ENCODE measurements around the gene ETV7.
"Not testable (repeated sequence)": the region's sequence is repeated elsewhere in the genome, so short reads cannot be mapped to it uniquely, and the experiment has no call there.

Gene ETV7

GRCh38 chr6:36362551-36363370 is 24.7 kb downstream of the ETV7 start:
- no peak for FAIRE-seq

- no peak for FAIRE-seq
These were observed 26.4 kb downstream of the ETV7 start for GRCh38 chr6:36361071-36361470.

GRCh38 chr6:36360241-36361054 is 27.0 kb downstream of the ETV7 start:
- no peak for FAIRE-seq

GRCh38 chr6:36358226-36358915 is 29.1 kb downstream of the ETV7 start:
- FAIRE-seq = no peak

- FAIRE-seq = no peak
These were observed 29.6 kb downstream of the ETV7 start for GRCh38 chr6:36357872-36358225.

- no peak for FAIRE-seq
These were observed 31.6 kb downstream of the ETV7 start for GRCh38 chr6:36355819-36356218.

- no peak for FAIRE-seq
These were observed 34.0 kb downstream of the ETV7 start for GRCh38 chr6:36353411-36353915.

- FAIRE-seq = no peak
These were observed 34.9 kb downstream of the ETV7 start for GRCh38 chr6:36352477-36353157.

- no peak for FAIRE-seq
These were observed 36.5 kb downstream of the ETV7 start for GRCh38 chr6:36350681-36351571.

- no peak for FAIRE-seq
These were observed 37.4 kb downstream of the ETV7 start for GRCh38 chr6:36350082-36350481.

GRCh38 chr6:36349240-36349639 is 38.2 kb downstream of the ETV7 start:
- FAIRE-seq = no peak

GRCh38 chr6:36347621-36348020 is 39.8 kb downstream of the ETV7 start:
- no peak for FAIRE-seq

- FAIRE-seq = no peak
These were observed 40.8 kb downstream of the ETV7 start for GRCh38 chr6:36346486-36347273.

- FAIRE-seq = no peak
These were observed 41.6 kb downstream of the ETV7 start for GRCh38 chr6:36345681-36346466.

GRCh38 chr6:36343109-36343680 is 44.3 kb downstream of the ETV7 start:
- no peak for FAIRE-seq

- no peak for FAIRE-seq
These were observed 46.6 kb downstream of the ETV7 start for GRCh38 chr6:36340618-36341454.

GRCh38 chr6:36340306-36340617 is 47.2 kb downstream of the ETV7 start:
- FAIRE-seq = no peak

GRCh38 chr6:36339146-36339545 is 48.3 kb downstream of the ETV7 start:
- no peak for FAIRE-seq

GRCh38 chr6:36338223-36338622 is 49.2 kb downstream of the ETV7 start:
- FAIRE-seq = not testable (repeated sequence)
